GM04504 (cell line): Measurements from ENCODE around the gene SMAD3.
A peak's percentile ranks its signal among the peaks of the same experiment; 100 is the strongest.

ENCODE experiments used
- DNase-seq: peaks from one replicate; pipeline ENCODE4 v3.0.0-alpha.2; 2012; ENCODE audit warnings: low read depth

Gene SMAD3

GRCh38 chr15:67196672-67197363 lies 131.4 kb downstream of the SMAD3 start:
- peak; percentile 83 for DNase-seq

- DNase-seq, result no peak
Measured at GRCh38 chr15:67197364-67197695, 131.9 kb downstream of the SMAD3 start.

- no peak for DNase-seq
Measured at GRCh38 chr15:67198157-67198754, 132.9 kb downstream of the SMAD3 start.

- DNase-seq, result no peak
Measured at GRCh38 chr15:67199391-67199790, 134.0 kb downstream of the SMAD3 start.

- no peak for DNase-seq
Measured at GRCh38 chr15:67199881-67200763, 134.7 kb downstream of the SMAD3 start.

- no peak for DNase-seq
Measured at GRCh38 chr15:67201136-67201535, 135.7 kb downstream of the SMAD3 start.

- DNase-seq, result no peak
Measured at GRCh38 chr15:67202091-67202490, 136.7 kb downstream of the SMAD3 start.

- no peak for DNase-seq
Measured at GRCh38 chr15:67202991-67203390, 137.6 kb downstream of the SMAD3 start.

GRCh38 chr15:67207555-67208207 lies 142.3 kb downstream of the SMAD3 start:
- no peak for DNase-seq

- no peak for DNase-seq
Measured at GRCh38 chr15:67208396-67208795, 143.0 kb downstream of the SMAD3 start.

- DNase-seq, result no peak
Measured at GRCh38 chr15:67210555-67211168, 145.3 kb downstream of the SMAD3 start.

- no peak for DNase-seq
Measured at GRCh38 chr15:67212684-67213367, 147.4 kb downstream of the SMAD3 start.

GRCh38 chr15:67215102-67215501 lies 149.7 kb downstream of the SMAD3 start:
- DNase-seq, result no peak

- no peak for DNase-seq
Measured at GRCh38 chr15:67216859-67217258, 151.5 kb downstream of the SMAD3 start.

GRCh38 chr15:67218428-67218827 lies 153.0 kb downstream of the SMAD3 start:
- no peak for DNase-seq

GRCh38 chr15:67219288-67219687 lies 153.9 kb downstream of the SMAD3 start:
- DNase-seq, result no peak

- no peak for DNase-seq
Measured at GRCh38 chr15:67224889-67225288, 159.5 kb downstream of the SMAD3 start.

GRCh38 chr15:67225336-67225735 lies 159.9 kb downstream of the SMAD3 start:
- peak; percentile 46 for DNase-seq

GRCh38 chr15:67227431-67227830 lies 162.0 kb downstream of the SMAD3 start:
- DNase-seq, result no peak

GRCh38 chr15:67227846-67228245 lies 162.4 kb downstream of the SMAD3 start:
- DNase-seq, result no peak

- no peak for DNase-seq
Measured at GRCh38 chr15:67228286-67228685, 162.9 kb downstream of the SMAD3 start.

GRCh38 chr15:67230504-67230903 lies 165.1 kb downstream of the SMAD3 start:
- DNase-seq, result no peak
